HG03045 (cell line): ENCODE measurements around the gene TBX19.

ENCODE experiments used
- ATAC-seq: cut with Tn5 transposase; IDR thresholded peaks from one replicate; pipeline ENCODE4 v1.9.1; 2021; ENCODE audit warnings: mild to moderate bottlenecking, moderate library complexity; ENCODE audit not compliant: unreplicated experiment

Gene TBX19

GRCh38 chr1:168279253-168279652 lies 1.4 kb upstream of the TBX19 start:
- ATAC-seq = no peak

- ATAC-seq = no peak
Observed at GRCh38 chr1:168281603-168282325, 1.1 kb downstream of the TBX19 start.

- no peak for ATAC-seq
Observed at GRCh38 chr1:168285521-168285790, 4.8 kb downstream of the TBX19 start.

DNA sequence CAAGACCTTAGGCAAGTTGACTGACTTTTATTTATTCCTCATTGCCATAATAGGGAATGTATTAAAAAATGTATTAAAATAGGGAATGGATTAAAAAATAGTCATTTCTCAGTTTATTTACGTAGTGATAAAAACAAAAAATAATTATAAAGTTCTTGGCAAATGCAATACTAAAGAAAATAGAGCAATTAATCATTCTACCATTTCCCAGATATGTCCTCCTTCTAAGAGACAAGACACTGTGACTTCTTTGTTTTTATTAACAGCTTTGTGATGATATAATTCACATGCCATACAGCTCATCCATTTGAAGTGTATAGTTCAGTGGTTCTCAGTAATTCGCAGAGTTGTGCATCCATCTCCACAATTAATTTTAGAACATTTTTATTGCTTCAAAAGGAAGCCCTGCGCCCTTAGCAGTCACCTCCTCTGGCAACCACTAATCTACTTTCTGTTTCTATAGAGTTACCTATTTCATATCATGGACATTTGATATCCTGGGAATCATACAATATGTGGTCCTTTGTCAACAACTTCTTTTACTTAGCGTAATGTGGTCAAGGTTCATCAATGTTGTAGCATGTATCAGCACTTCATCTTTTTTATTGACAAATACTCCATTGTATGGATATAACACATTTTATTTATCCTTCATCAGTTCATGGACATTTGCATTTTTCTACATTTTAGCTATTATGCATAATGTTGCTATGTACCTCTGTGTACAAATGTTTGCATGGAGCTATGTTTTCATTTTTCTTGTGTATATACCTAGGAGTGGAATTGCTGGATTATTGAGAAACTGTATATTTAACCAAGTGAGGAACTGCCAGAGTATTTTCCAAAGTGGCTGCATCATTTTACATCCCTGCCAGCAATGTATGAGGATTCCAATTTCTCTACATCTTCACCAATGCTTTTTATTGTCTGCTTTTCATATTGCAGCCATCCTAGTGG lies 5.6 kb downstream of the TBX19 start:
- no peak for ATAC-seq

DNA sequence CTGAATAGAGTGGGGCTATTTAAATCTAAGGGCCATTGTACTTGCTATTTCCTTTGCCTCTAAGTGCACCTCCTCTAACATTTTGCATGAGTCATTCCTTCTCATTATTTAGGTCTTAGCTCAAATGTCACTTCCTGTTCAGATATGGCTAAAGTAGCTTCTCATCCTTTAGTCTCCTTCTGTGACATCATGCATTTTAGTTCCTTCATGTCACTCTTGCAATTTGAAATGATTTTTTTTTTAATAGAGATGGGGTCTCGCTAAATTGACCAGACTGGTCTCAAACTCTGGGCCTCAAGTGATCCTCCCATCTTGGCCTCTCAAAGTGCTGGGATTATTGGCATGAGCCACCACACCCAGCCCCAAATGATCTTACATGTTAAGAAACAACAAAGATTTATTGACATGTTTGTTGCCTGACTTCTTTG lies 6.6 kb downstream of the TBX19 start:
- no peak for ATAC-seq

DNA sequence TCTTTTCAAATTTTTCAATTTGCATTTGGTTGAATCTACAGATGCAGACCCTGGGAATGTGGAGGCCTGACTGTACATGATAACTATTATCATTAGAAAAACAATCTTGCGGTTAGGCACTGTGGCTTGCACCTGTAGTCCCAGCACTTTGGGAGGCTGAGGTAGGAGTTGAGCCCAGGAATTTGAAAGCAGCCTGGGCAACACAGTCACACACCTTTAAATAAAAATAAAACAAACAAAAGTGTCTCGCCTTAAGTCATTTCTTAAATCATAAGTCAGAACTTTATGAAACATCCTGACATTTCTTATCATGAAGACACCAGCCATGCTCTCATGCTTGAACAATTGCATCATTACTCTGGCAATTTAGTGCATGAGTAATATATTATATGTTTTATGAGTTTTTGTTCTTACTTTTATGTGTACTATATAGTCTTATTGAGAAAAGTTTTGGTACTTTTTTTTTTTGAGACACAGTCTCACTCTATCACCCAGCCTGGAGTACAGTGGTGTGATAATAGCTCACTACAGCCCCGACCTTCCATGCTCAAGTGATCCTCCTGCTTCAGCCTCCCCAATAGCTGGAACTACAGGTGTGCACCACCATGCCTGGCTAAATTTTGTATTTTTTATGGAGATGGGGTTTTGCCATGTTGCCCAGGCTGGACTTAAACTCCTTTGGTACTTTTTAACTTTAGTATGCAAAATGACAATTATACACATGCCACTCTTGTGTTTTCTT lies 7.8 kb downstream of the TBX19 start:
- no peak for ATAC-seq

GRCh38 chr1:168291222-168291837 lies 10.7 kb downstream of the TBX19 start:
- no peak for ATAC-seq

DNA sequence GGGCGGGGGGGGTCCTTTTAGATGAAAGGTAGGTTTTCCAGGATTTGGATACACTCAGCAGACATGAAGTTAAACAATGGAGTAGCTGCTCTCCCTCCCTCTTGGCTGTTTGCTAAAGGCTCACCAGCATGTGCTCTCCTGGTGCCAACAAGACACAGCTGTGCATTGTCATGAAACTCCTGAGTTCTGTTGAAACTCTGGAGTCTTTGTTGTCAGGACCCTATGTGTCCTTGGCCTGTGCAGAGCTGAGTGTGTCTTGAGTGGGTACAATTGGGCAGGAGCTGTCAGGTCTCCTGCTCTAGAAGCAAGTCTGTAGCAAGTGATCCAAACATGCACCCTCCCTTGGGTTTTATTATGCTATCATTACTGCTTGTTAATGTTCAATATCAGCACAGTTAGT lies 12.7 kb downstream of the TBX19 start:
- ATAC-seq = no peak

DNA sequence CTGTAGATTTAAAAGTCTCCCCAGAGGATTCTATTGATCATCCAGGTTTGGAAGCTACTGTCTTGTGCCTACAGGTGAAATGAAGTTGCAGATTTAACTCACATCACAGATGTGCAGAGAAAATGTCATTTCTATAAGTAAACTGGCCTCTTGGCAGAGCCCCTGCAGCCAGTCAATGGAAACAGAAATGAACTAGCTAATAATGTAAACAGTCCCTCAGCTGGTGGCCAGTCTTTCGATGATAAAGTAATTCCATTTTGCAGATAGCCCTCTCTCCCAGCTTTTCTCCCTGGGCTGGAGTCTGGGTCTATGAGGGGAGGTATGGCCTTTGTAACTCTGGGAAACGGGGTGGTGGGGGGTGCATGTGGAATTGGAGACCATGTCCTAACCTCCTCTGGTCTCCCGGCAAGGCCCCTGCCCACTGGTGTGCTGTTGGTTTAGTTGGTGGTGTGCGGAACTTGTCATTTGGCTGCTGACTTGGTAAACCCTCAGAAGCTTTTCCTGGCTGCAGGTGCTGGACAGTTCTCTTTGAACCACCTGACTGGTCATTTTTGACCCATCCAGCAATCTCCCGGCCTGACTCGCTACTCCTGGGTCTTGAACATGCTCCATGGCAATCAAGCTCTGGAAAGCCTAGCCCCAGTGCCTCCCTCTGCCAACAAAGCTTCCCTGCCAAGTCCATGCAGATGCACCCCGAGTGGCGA lies 14.9 kb downstream of the TBX19 start:
- ATAC-seq = no peak

- ATAC-seq = no peak
Observed at GRCh38 chr1:168297019-168297730, 16.5 kb downstream of the TBX19 start.

GRCh38 chr1:168298446-168298845 lies 17.8 kb downstream of the TBX19 start:
- ATAC-seq = no peak

GRCh38 chr1:168300626-168301025 lies 19.9 kb downstream of the TBX19 start:
- ATAC-seq = no peak

DNA sequence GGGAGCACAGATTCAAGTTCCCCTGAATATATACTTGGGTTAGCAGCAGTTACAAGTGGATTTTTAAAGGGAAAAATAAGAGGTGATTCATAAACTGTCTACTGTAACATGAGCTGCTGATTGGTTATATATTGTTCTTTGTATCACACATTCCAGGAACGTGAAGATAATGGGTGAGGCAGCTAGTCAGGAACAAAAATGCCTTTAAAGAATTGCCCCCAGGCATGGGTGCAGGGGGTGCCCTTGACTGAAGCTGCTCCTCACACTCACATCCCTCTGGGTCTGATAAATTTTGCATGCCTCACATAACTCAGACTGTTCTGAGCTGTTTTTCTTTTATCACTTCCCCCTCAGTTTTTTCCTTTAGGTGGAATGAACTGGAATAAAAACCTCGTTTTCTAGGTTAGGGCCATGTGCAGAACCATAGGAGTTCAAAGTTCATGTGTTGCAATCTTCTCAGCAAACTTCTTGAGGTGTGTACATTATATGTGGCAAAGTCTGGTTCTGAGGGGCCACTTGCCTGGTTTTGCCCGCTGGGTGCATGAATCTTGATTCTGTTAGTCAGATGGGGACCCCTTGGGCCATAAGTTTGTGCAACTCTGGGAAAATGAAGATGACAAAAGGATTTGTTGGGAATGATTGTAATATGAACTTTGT lies 21.1 kb downstream of the TBX19 start:
- ATAC-seq = no peak

DNA sequence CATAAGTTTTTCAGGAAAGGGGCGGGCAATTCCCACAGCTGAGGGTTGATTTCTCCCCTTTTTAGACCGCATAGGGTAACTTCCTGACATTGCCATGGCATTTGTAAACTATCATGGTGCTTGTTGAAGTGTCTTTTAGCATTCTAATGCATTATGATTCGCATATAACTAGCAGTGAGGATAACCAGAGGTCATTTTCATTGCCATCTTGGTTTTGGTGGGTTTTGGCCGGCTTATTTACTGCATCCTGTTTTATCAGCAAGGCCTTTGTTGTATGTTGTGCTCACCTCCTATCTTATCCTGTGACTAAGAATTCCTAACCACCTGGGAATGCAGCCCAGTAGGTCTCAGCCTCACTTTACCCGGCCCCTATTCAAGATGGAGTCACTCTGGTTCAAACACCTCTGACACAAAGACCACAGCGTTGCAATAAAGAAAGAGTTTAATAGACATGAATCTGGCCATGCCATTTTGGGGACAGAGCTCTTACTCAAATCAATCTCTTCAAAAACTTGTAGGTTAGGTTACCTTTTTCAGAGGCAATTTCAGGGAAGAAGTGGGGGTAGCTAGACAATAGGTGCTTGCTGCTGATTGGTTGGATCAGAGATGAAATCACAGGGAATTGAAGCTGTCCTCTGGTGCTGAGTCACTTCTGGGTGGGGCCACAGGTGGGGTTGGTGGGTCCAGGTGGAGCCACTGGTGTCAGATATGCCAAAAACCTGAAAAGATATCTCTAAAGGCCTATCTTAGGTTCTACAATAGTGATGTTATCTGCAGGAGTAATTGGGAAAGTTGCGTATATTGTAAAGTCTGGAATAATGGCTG lies 23.3 kb downstream of the TBX19 start:
- no peak for ATAC-seq

DNA sequence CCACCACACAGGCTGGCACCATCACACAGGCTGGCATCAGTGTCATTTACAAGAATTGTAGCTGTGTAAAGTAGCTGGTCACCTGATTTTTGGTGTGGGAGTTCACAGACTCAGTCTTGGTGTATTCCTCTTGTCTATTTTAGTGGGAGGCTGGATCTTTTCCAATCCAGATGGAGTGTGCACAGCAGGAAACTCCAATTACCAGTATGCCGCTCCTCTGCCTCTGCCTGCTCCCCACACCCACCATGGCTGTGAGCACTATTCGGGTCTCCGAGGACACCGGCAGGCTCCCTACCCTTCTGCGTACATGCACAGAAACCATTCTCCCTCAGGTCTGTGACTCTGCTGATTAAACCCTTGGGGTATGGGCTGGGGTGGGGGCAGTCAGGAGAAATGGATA lies 24.2 kb downstream of the TBX19 start:
- no peak for ATAC-seq

DNA sequence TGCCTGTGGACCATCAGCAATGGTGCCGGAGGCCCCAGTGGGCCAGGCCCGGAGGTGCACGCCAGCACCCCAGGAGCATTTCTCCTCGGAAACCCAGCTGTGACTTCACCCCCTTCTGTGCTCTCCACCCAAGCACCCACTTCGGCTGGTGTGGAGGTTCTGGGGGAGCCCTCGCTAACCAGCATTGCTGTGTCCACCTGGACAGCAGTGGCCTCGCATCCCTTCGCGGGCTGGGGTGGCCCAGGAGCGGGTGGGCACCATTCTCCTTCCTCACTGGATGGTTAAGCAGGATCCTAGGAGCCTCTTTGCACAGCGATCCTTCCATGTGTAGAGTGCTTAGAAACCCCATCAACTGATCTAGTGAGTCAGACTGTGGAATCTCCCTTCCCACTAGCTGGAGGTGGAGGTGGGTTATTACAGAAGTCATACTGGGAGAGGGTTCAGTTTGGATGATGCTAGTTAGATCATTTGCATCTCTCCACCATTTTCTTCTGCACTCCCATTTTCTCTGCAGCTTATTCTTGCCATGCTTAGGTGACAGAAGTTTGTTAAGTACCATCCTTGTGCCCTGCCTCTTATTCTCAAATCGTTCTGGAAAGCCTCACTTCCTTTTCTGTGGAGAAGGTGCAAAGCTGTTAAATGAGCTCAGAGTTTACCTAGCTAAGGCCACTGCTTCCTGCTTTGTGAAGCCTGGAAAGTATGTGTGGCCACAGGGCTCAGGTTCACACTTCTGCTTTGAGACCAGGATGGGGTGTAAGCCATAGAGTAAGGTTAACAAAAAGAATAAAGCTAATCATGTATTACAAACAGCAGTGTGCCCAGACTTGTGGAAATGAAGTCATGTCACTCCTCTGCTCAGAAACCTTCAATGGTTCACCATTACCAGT lies 32.3 kb downstream of the TBX19 start:
- ATAC-seq = no peak

GRCh38 chr1:168316142-168316541 lies 35.5 kb downstream of the TBX19 start:
- ATAC-seq = no peak

GRCh38 chr1:168317309-168317708 lies 36.6 kb downstream of the TBX19 start:
- no peak for ATAC-seq
